SK-N-SH treated with all-trans-retinoic acid at 6 μM for 48 hours (cell line): ENCODE results near the gene CCSER1.
A peak's percentile ranks its signal among the peaks of the same experiment; 100 is the strongest.

Source experiments
- ATAC-seq: fragments of 200-7000 bp; cut with Tn5 transposase; 3 replicates; pipeline ENCODE4 v1.9.1; 2020; ENCODE audit warnings: mild to moderate bottlenecking, moderate library complexity
- ARNTL ChIP-seq: fragments of 450-650 bp; formaldehyde crosslinking; IDR thresholded peaks from 2 replicates; pipeline ENCODE4 v1.5.0; 2020; ENCODE audit warnings: low read depth, mild to moderate bottlenecking, moderate library complexity, borderline replicate concordance
- BACH2 ChIP-seq: fragments of 250-450 bp; sonication (Bioruptor Pico); IDR thresholded peaks from 2 replicates; pipeline ENCODE4 v1.9.0; 2021; ENCODE audit warnings: mild to moderate bottlenecking, borderline replicate concordance
- CREB5 ChIP-seq: fragments of 250-450 bp; sonication (Bioruptor Pico); IDR thresholded peaks from 2 replicates; pipeline ENCODE4 v1.5.1; 2020; ENCODE audit warnings: low read depth, mild to moderate bottlenecking, moderate library complexity
- CSDC2 ChIP-seq: fragments of 250-450 bp; sonication (Bioruptor Pico); IDR thresholded peaks from 2 replicates; pipeline ENCODE4 v1.5.0; 2020; ENCODE audit warnings: mild to moderate bottlenecking, moderate library complexity
- ESRRG ChIP-seq: fragments of 250-450 bp; sonication (Bioruptor Pico); IDR thresholded peaks from 2 replicates; pipeline ENCODE4 v1.6.1; 2021; ENCODE audit warnings: mild to moderate bottlenecking
- GLIS3 ChIP-seq: fragments of 250-450 bp; sonication (Bioruptor Pico); IDR thresholded peaks from 2 replicates; pipeline ENCODE4 v1.5.0; 2020; ENCODE audit warnings: mild to moderate bottlenecking, moderate library complexity
- ISL1 ChIP-seq: fragments of 250-450 bp; sonication (Bioruptor Pico); IDR thresholded peaks from 2 replicates; pipeline ENCODE4 v2.1.2; 2022; ENCODE audit warnings: mild to moderate bottlenecking, moderate library complexity
- OSR1 ChIP-seq: fragments of 250-450 bp; sonication (Bioruptor Pico); IDR thresholded peaks from 2 replicates; pipeline ENCODE4 v1.8.0; 2022; ENCODE audit warnings: moderate library complexity, mild to moderate bottlenecking, inconsistent platforms
- PATZ1 ChIP-seq: fragments of 250-450 bp; sonication (Bioruptor Pico); IDR thresholded peaks from 2 replicates; pipeline ENCODE4 v1.8.0; 2020; ENCODE audit warnings: mild to moderate bottlenecking, moderate library complexity, borderline replicate concordance
- POU6F1 ChIP-seq: fragments of 250-450 bp; sonication (Bioruptor Pico); IDR thresholded peaks from 2 replicates; pipeline ENCODE4 v1.8.0; 2021; ENCODE audit warnings: low read depth, mild to moderate bottlenecking, moderate library complexity, borderline replicate concordance
- PPARA ChIP-seq: fragments of 250-450 bp; sonication (Bioruptor Pico); IDR thresholded peaks from 2 replicates; pipeline ENCODE4 v1.5.0; 2020; ENCODE audit warnings: mild to moderate bottlenecking, borderline replicate concordance
- RARB ChIP-seq: fragments of 250-450 bp; sonication (Bioruptor Pico); IDR thresholded peaks from 2 replicates; pipeline ENCODE4 v1.8.0; 2021; ENCODE audit warnings: mild to moderate bottlenecking, moderate library complexity
- SNAI2 ChIP-seq: fragments of 250-450 bp; sonication (Bioruptor Pico); IDR thresholded peaks from 2 replicates; pipeline ENCODE4 v1.5.0; 2020; ENCODE audit warnings: mild to moderate bottlenecking, moderate library complexity
- TCF4 ChIP-seq: fragments of 250-450 bp; sonication (Bioruptor Pico); IDR thresholded peaks from 2 replicates; pipeline ENCODE4 v1.8.0; 2021; ENCODE audit warnings: mild to moderate bottlenecking, moderate library complexity, borderline replicate concordance
- TOX ChIP-seq: fragments of 250-450 bp; sonication (Bioruptor Pico); IDR thresholded peaks from 2 replicates; pipeline ENCODE4 v1.8.0; 2021; ENCODE audit warnings: mild to moderate bottlenecking, moderate library complexity, borderline replicate concordance
- TSHZ2 ChIP-seq: fragments of 250-450 bp; sonication (Bioruptor Pico); IDR thresholded peaks from 2 replicates; pipeline ENCODE4 v1.5.0; 2020; ENCODE audit warnings: mild to moderate bottlenecking, moderate library complexity
- ZC3H10 ChIP-seq: fragments of 250-450 bp; sonication (Bioruptor Pico); IDR thresholded peaks from 2 replicates; pipeline ENCODE4 v1.5.1; 2021; ENCODE audit warnings: mild to moderate bottlenecking, moderate library complexity
- ZFP3 ChIP-seq: fragments of 250-450 bp; sonication (Bioruptor Pico); IDR thresholded peaks from 2 replicates; pipeline ENCODE4 v1.5.0; 2020; ENCODE audit warnings: mild to moderate bottlenecking, moderate library complexity
- ZFP30 ChIP-seq: fragments of 450-650 bp; formaldehyde crosslinking; IDR thresholded peaks from 2 replicates; pipeline ENCODE4 v1.5.0; 2022; ENCODE audit warnings: mild to moderate bottlenecking, moderate library complexity
- ZNF565 ChIP-seq: fragments of 450-650 bp; formaldehyde crosslinking; conservative IDR thresholded peaks from 2 replicates; pipeline ENCODE4 v1.5.0; 2020; ENCODE audit warnings: low read depth, mild to moderate bottlenecking, moderate library complexity
- ZNF70 ChIP-seq: fragments of 450-650 bp; formaldehyde crosslinking; IDR thresholded peaks from 2 replicates; pipeline ENCODE4 v1.5.0; 2020; ENCODE audit warnings: mild to moderate bottlenecking, moderate library complexity
- ZNF8 ChIP-seq: fragments of 450-650 bp; formaldehyde crosslinking; IDR thresholded peaks from 2 replicates; pipeline ENCODE4 v1.5.0; 2020; ENCODE audit warnings: mild to moderate bottlenecking, moderate library complexity

Gene CCSER1

GRCh38 chr4:90624781-90625180 lies 497.6 kb downstream of the CCSER1 start:
- TF ChIP-seq ESRRG (CRISPR knock-in tag): no peak
- TF ChIP-seq ZNF8 (CRISPR knock-in tag): no peak
- no peak for TF ChIP-seq GLIS3 (CRISPR knock-in tag)
- TF ChIP-seq SNAI2 (CRISPR knock-in tag): no peak
- no peak for TF ChIP-seq POU6F1 (CRISPR knock-in tag)
- no peak for TF ChIP-seq ZFP3 (CRISPR knock-in tag)
- no peak for TF ChIP-seq PPARA (CRISPR knock-in tag)
- TF ChIP-seq PATZ1 (CRISPR knock-in tag): no peak
- no peak for TF ChIP-seq CSDC2
- no peak for TF ChIP-seq ZC3H10 (CRISPR knock-in tag)
- TF ChIP-seq ZNF70 (CRISPR knock-in tag): no peak
- TF ChIP-seq BACH2: no peak
- TF ChIP-seq ZNF565 (CRISPR knock-in tag): no peak
- no peak for TF ChIP-seq CREB5 (CRISPR knock-in tag)
- no peak for TF ChIP-seq TCF4 (CRISPR knock-in tag)
- no peak for TF ChIP-seq ISL1 (CRISPR knock-in tag)
- no peak for TF ChIP-seq ARNTL
- TF ChIP-seq OSR1 (CRISPR knock-in tag): no peak
- TF ChIP-seq, all 23 proteins: peak for 0
- ATAC-seq: no peak

- no peak for ATAC-seq
- TF ChIP-seq OSR1 (CRISPR knock-in tag) (no peak), ISL1 (CRISPR knock-in tag) (peak; percentile 92), GLIS3 (CRISPR knock-in tag) (no peak), PPARA (CRISPR knock-in tag) (no peak), ZC3H10 (CRISPR knock-in tag) (no peak)
Observed at GRCh38 chr4:90641861-90642599, 514.8 kb downstream of the CCSER1 start.

GRCh38 chr4:90643156-90643555 lies 516.0 kb downstream of the CCSER1 start:
- no peak for ATAC-seq
- TF ChIP-seq CSDC2: no peak
- TF ChIP-seq ARNTL: no peak
- TF ChIP-seq ZNF70 (CRISPR knock-in tag): no peak
- TF ChIP-seq SNAI2 (CRISPR knock-in tag): no peak
- no peak for TF ChIP-seq OSR1 (CRISPR knock-in tag)
- TF ChIP-seq RARB (CRISPR knock-in tag): no peak
- TF ChIP-seq PATZ1 (CRISPR knock-in tag): no peak
- no peak for TF ChIP-seq TCF4 (CRISPR knock-in tag)
- TF ChIP-seq PPARA (CRISPR knock-in tag): no peak
- no peak for TF ChIP-seq POU6F1 (CRISPR knock-in tag)
- no peak for TF ChIP-seq ZFP30
- no peak for TF ChIP-seq ZNF8 (CRISPR knock-in tag)
- no peak for TF ChIP-seq CREB5 (CRISPR knock-in tag)
- no peak for TF ChIP-seq ISL1 (CRISPR knock-in tag)
- no peak for TF ChIP-seq ZFP3 (CRISPR knock-in tag)
- no peak for TF ChIP-seq TOX (CRISPR knock-in tag)
- TF ChIP-seq BACH2: no peak
- no peak for TF ChIP-seq TSHZ2 (CRISPR knock-in tag)
- TF ChIP-seq, all 23 proteins: peak for 0
